Psoas muscle (tissue), 8 donors: ENCODE data around the gene CTSE. TPM values are rescaled to one million over a fixed set of nuclear protein-coding genes. Genes with fewer than 3 reads are reported as not detected.

Source experiments
- ATAC-seq, 4 donors: fragments of 200-7000 bp; cut with Tn5 transposase; one replicate each; pipeline ENCODE4 v1.9.1; 2020; ENCODE audit warnings: moderate library complexity in 3 of 4, mild to moderate bottlenecking in 2 of 4
- DNase-seq, 2 donors: peaks; one replicate each; pipeline ENCODE4 v3.0.0-alpha.2; 2020
- H3K27ac ChIP-seq: fragments of 200-600 bp; one replicate; pipeline ENCODE4 v1.8.0; 2022
- H3K27me3 ChIP-seq, 3 donors: fragments of 200-600 bp in 1 of 3; one replicate each; pipeline versions ENCODE4 v1.6.1 to v1.8.0; 2013 to 2022; ENCODE audit warnings: low read length in 2 of 3, mild to moderate bottlenecking in 2 of 3, moderate library complexity in 1 of 3; ENCODE audit not compliant: insufficient read depth in 3 of 3
- H3K36me3 ChIP-seq, 2 donors: fragments of 200-600 bp in 1 of 2; one replicate each; pipeline versions ENCODE4 v1.6.1 to v1.8.0; 2013 to 2022; ENCODE audit warnings: low read depth in 1 of 2, mild to moderate bottlenecking in 1 of 2, moderate library complexity in 1 of 2; ENCODE audit not compliant: insufficient read depth in 1 of 2
- H3K4me1 ChIP-seq: fragments of 200-600 bp; one replicate; pipeline ENCODE4 v1.8.0; 2022
- H3K4me3 ChIP-seq: fragments of 200-600 bp; one replicate; pipeline ENCODE4 v1.8.0; 2022; ENCODE audit warnings: mild to moderate bottlenecking
- H3K9me3 ChIP-seq: fragments of 200-600 bp; one replicate; pipeline ENCODE4 v1.8.0; 2022
- WGBS, 3 donors: extraction: QIAGEN DNeasy Blood & Tissue Kit; methylation state at CpG; one replicate each; pipeline versions ENCODE4 v1.1.6 to v1.1.7; 2013; 5-methylcytosine and 5-hydroxymethylcytosine counted together
- intact Hi-C, 2 donors: fragments of 100-400 bp; cut with DNase I; formaldehyde crosslinking; loops; one replicate each; pipeline versions ENCODE4 v1.11.0 to v1.14.2; 2022
- polyA plus RNA-seq, 3 donors: library from polyadenylated mRNA; stranded (reverse); fragments of 200-250 nt; gene quantifications; one replicate each; pipeline ENCODE4 v1.2.3, GENCODE V29; 2013
- total RNA-seq, 4 donors: library from RNA; stranded (reverse); fragmentation: NEBNext Ultra II Directional in 2 of 4; extraction: Animal tissue kit (Norgen Biotek cat#: 25700) in 2 of 4; gene quantifications; one replicate each; pipeline versions ENCODE4 v1.2.1 to v1.2.4, GENCODE V29; 2021 to 2023
- TF ChIP-seq, protein P1 (sequence below): fragments of 200-600 bp; IDR thresholded peaks from one replicate; pipeline ENCODE4 v1.8.0; 2022; ENCODE audit warnings: antibody characterized with exemption
- donor health status: healthy with polysubstance abuse.
- donor health status: DM: no; HTN: no; CAD: no; lungs with moderate emphysema.
- donor health status: Bipolar disorder and iron deficiency.
- donor health status: healthy.
- donor health status: DM: yes; HTN: yes; CAD: no.
- donor health status: DM: no; HTN: no; CAD: no.
- donor health status: DM: no; HTN: no; CAD: no.
- donor health status: DM: yes; HTN: yes; CAD: no.

The CTSE gene
- total and polyA plus RNA-seq, 7 donors = 0.03 to 0.22 (median 0.20) TPM; not detected in 4

GRCh38 chr1:205983925-205984725 is 39.6 kb downstream of the CTSE start:
- 43 to 48% (median 44%) methylated on average over 13 to 14 of the region's 14 CpGs for WGBS, 3 donors

GRCh38 chr1:205981257-205981656 is 42.4 kb downstream of the CTSE start:
- WGBS, 3 donors = 93 to 98% (median 96%) methylated on average over 1 of the region's 1 CpG
- intact Hi-C loops = no loop called here
- TF ChIP-seq, protein P1, sequence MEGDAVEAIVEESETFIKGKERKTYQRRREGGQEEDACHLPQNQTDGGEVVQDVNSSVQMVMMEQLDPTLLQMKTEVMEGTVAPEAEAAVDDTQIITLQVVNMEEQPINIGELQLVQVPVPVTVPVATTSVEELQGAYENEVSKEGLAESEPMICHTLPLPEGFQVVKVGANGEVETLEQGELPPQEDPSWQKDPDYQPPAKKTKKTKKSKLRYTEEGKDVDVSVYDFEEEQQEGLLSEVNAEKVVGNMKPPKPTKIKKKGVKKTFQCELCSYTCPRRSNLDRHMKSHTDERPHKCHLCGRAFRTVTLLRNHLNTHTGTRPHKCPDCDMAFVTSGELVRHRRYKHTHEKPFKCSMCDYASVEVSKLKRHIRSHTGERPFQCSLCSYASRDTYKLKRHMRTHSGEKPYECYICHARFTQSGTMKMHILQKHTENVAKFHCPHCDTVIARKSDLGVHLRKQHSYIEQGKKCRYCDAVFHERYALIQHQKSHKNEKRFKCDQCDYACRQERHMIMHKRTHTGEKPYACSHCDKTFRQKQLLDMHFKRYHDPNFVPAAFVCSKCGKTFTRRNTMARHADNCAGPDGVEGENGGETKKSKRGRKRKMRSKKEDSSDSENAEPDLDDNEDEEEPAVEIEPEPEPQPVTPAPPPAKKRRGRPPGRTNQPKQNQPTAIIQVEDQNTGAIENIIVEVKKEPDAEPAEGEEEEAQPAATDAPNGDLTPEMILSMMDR = no peak

More at GRCh38 chr1:205983925-205984725, 39.6 kb downstream of the CTSE start:
- no peak overlapping the region for H3K27ac ChIP-seq
- no peak overlapping the region for H3K4me3 ChIP-seq
- H3K27me3 ChIP-seq = no peaks in the 10 kb centered on the region
- peak; percentile 63 to 83 for DNase-seq
- H3K9me3 ChIP-seq = no peaks in the 10 kb centered on the region
- TF ChIP-seq, protein P1 = peak; percentile 64
- H3K36me3 ChIP-seq = peaks cover 0 to 4% of the 10 kb centered on the region in 2 donors
- intact Hi-C loops = loop anchor here (1.0 to 2.0 kb wide), 2 partner anchors 122 to 123 kb away; no protein-coding TSS in a partner anchor
- H3K4me1 ChIP-seq = no peaks in the 10 kb centered on the region
- ATAC-seq = peak; percentile 79 to 89 (median 84)

GRCh38 chr1:205980237-205980870 is 43.3 kb downstream of the CTSE start:
- intact Hi-C loops = no loop called here
- H3K9me3 ChIP-seq = no peaks in the 10 kb centered on the region

More at GRCh38 chr1:205981257-205981656, 42.4 kb downstream of the CTSE start:
- Histone ChIP-seq H3K27me3 (no peaks in the 10 kb centered on the region), H3K27ac (no peak overlapping the region), H3K4me1 (peaks cover 9% of the 10 kb centered on the region), H3K9me3 (no peaks in the 10 kb centered on the region), H3K36me3 (peaks cover 0 to 4% of the 10 kb centered on the region in 2 donors), H3K4me3 (no peak overlapping the region)
- no peak for DNase-seq
- ATAC-seq = no peak

DNA sequence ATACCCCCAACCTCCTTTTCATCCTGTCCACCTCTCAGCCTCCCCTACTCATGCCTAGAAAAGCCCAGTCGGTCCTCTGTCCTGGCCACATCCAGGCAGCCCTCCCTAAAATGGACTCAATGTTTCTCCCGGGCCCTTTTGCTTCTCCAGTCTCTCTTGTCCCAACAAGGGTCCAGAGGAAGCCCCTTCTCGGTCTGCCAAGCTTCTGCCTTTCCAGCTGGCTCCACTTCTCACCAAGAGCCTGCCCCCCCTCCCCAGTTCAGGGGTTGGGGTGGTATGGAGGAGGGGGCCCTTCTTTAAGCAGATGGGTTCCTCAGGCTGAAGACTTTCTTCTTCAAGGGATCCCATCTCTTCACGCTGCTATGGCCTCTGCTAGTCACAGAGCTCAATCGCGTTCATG is 44.4 kb downstream of the CTSE start:
- DNase-seq (no peak), ATAC-seq (no peak)
- WGBS, 3 donors = 81 to 87% (median 82%) methylated on average over 6 of the region's 6 CpGs
- no peak overlapping the region for H3K4me3 ChIP-seq
- H3K9me3 ChIP-seq = no peaks in the 10 kb centered on the region
- intact Hi-C loops = loop anchor here in 1 of 2 donors (5.0 to 10.0 kb wide), 3 partner anchors 172 to 384 kb away; no protein-coding TSS in a partner anchor
- TF ChIP-seq, protein P1 = no peak
- H3K27ac ChIP-seq = no peak overlapping the region
- peaks cover 12% of the 10 kb centered on the region for H3K4me1 ChIP-seq
- H3K36me3 ChIP-seq = peaks cover 0 to 4% of the 10 kb centered on the region in 2 donors
- H3K27me3 ChIP-seq = no peaks in the 10 kb centered on the region

More at GRCh38 chr1:205980237-205980870, 43.3 kb downstream of the CTSE start:
- DNase-seq = no peak
- TF ChIP-seq, protein P1 = no peak
- no peak overlapping the region for H3K27ac ChIP-seq
- no peak for ATAC-seq
- H3K4me3 ChIP-seq = no peak overlapping the region
- H3K27me3 ChIP-seq = no peaks in the 10 kb centered on the region
- peaks cover 12% of the 10 kb centered on the region for H3K4me1 ChIP-seq
- peaks cover 0 to 4% of the 10 kb centered on the region in 2 donors for H3K36me3 ChIP-seq
- WGBS, 3 donors = 54 to 58% (median 58%) methylated on average over 3 of the region's 3 CpGs
